NCI-H345 (cell line): ENCODE measurements around the gene AP5Z1.
A peak's percentile ranks its signal among the peaks of the same experiment; 100 is the strongest.

Experiments used
- DNase-seq: peaks from one replicate; lab custom pipeline; 2025; lab: John Stamatoyannopoulos, UW

The AP5Z1 gene

GRCh38 chr7:4766666-4767519 is 8.5 kb upstream of the AP5Z1 start:
- no peak for DNase-seq

GRCh38 chr7:4768597-4769569 is 6.5 kb upstream of the AP5Z1 start:
- DNase-seq, result no peak

GRCh38 chr7:4769761-4770160 is 5.7 kb upstream of the AP5Z1 start:
- peak; percentile 22 for DNase-seq

GRCh38 chr7:4770886-4771285 is 4.5 kb upstream of the AP5Z1 start:
- no peak for DNase-seq

GRCh38 chr7:4771737-4772136 is 3.7 kb upstream of the AP5Z1 start:
- no peak for DNase-seq

GRCh38 chr7:4772306-4772705 is 3.1 kb upstream of the AP5Z1 start:
- no peak for DNase-seq

GRCh38 chr7:4774007-4774406 is 1.4 kb upstream of the AP5Z1 start:
- DNase-seq, result no peak

GRCh38 chr7:4774658-4775249 is 669 bp upstream of the AP5Z1 start:
- peak; percentile 31 for DNase-seq

GRCh38 chr7:4775848-4776623 is 613 bp downstream of the AP5Z1 start:
- DNase-seq, result no peak

- DNase-seq, result no peak
Observed at GRCh38 chr7:4779118-4779517, 3.7 kb downstream of the AP5Z1 start.

- DNase-seq, result no peak
Observed at GRCh38 chr7:4781366-4782069, 6.1 kb downstream of the AP5Z1 start.

- DNase-seq, result no peak
Observed at GRCh38 chr7:4782333-4783291, 7.2 kb downstream of the AP5Z1 start.

GRCh38 chr7:4783292-4783652 is 7.8 kb downstream of the AP5Z1 start:
- DNase-seq, result no peak

GRCh38 chr7:4783762-4784351 is 8.4 kb downstream of the AP5Z1 start:
- no peak for DNase-seq

GRCh38 chr7:4784799-4785198 is 9.4 kb downstream of the AP5Z1 start:
- DNase-seq, result no peak

- no peak for DNase-seq
Observed at GRCh38 chr7:4785371-4785770, 9.9 kb downstream of the AP5Z1 start.

GRCh38 chr7:4786015-4786414 is 10.6 kb downstream of the AP5Z1 start:
- no peak for DNase-seq

GRCh38 chr7:4787541-4787940 is 12.1 kb downstream of the AP5Z1 start:
- DNase-seq, result no peak

GRCh38 chr7:4787947-4788626 is 12.7 kb downstream of the AP5Z1 start:
- no peak for DNase-seq
